ENCODE measurements around the gene GRIK2.

GRIK2 gene

GRCh38 chr6:101686653-101687052 is 293.1 kb downstream of the GRIK2 start:
- H3K4me3 ChIP-seq (ENCODE audit: low read depth, low read length): no peak overlapping the region
- TF ChIP-seq CTCF (IDR thresholded peaks at IDR 0.05; ENCODE audit: low read depth, low read length): no peak

- no peak for TF ChIP-seq CTCF (IDR thresholded peaks at IDR 0.05; ENCODE audit: low read depth, low read length)
These were observed 295.6 kb downstream of the GRIK2 start for GRCh38 chr6:101689156-101689555.

GRCh38 chr6:101689695-101690094 is 296.2 kb downstream of the GRIK2 start:
- no peak overlapping the region for H3K4me3 ChIP-seq (ENCODE audit: low read depth, low read length)
- no peak for TF ChIP-seq CTCF (IDR thresholded peaks at IDR 0.05; ENCODE audit: low read depth, low read length)

More at GRCh38 chr6:101689156-101689555, 295.6 kb downstream of the GRIK2 start:
- no peak overlapping the region for H3K4me3 ChIP-seq (ENCODE audit: low read depth, low read length)

- no peak for TF ChIP-seq CTCF (IDR thresholded peaks at IDR 0.05; ENCODE audit: low read depth, low read length)
- no peak overlapping the region for H3K4me3 ChIP-seq (ENCODE audit: low read depth, low read length)
These were observed 307.1 kb downstream of the GRIK2 start for GRCh38 chr6:101700655-101701054.

- no peak overlapping the region for H3K4me3 ChIP-seq (ENCODE audit: low read depth, low read length)
- TF ChIP-seq CTCF (IDR thresholded peaks at IDR 0.05; ENCODE audit: low read depth, low read length): no peak
These were observed 309.8 kb downstream of the GRIK2 start for GRCh38 chr6:101703311-101703710.

- no peak for TF ChIP-seq CTCF (IDR thresholded peaks at IDR 0.05; ENCODE audit: low read depth, low read length)
- H3K4me3 ChIP-seq (ENCODE audit: low read depth, low read length): no peak overlapping the region
These were observed 312.4 kb downstream of the GRIK2 start for GRCh38 chr6:101705866-101706265.

GRCh38 chr6:101706576-101706975 is 313.1 kb downstream of the GRIK2 start:
- TF ChIP-seq CTCF (IDR thresholded peaks at IDR 0.05; ENCODE audit: low read depth, low read length): no peak
- no peak overlapping the region for H3K4me3 ChIP-seq (ENCODE audit: low read depth, low read length)

Measured in WI38 (cell line).